ENCODE measurements around the gene RBM47. TPM values are rescaled to one million over a fixed set of nuclear protein-coding genes. Genes with fewer than 3 reads are reported as not detected.

Gene RBM47
- polyA plus RNA-seq, 1 donor from 2014 or later, result 1.7 TPM

- no peaks in the 10 kb centered on the region for H3K36me3 ChIP-seq (ENCODE audit: insufficient read depth, low read length)
- no peaks in the 10 kb centered on the region for H3K79me2 ChIP-seq (replicated peaks; ENCODE audit: insufficient read depth, low read length)
- no peaks in the 10 kb centered on the region for H3K27me3 ChIP-seq (ENCODE audit: insufficient read depth, low read depth, low read length)
- no peaks in the 10 kb centered on the region for H3K9me3 ChIP-seq (ENCODE audit: low read length)
- TF ChIP-seq POLR2AphosphoS5 (IDR thresholded peaks at IDR 0.05) (no peak), CTCF (IDR thresholded peaks at IDR 0.05; ENCODE audit: poor library complexity, severe bottlenecking) (no peak), RAD21 (conservative IDR thresholded peaks at IDR 0.05) (no peak), REST (IDR thresholded peaks at IDR 0.05; ENCODE audit: borderline replicate concordance) (no peak), EP300 (conservative IDR thresholded peaks at IDR 0.05; ENCODE audit: poor library complexity, severe bottlenecking) (no peak), EZH2 (IDR thresholded peaks at IDR 0.05; ENCODE audit: borderline replicate concordance, insufficient read depth, low read length, poor library complexity, severe bottlenecking) (no peak), SMC3 (conservative IDR thresholded peaks at IDR 0.05; ENCODE audit: poor library complexity) (no peak), MXI1 (conservative IDR thresholded peaks at IDR 0.05; ENCODE audit: poor library complexity, severe bottlenecking) (no peak), TAF1 (IDR thresholded peaks at IDR 0.05; ENCODE audit: low read depth) (no peak)
- H3K27ac ChIP-seq (ENCODE audit: low read length), result no peak overlapping the region
- H3K4me3 ChIP-seq (ENCODE audit: low read length), result no peak overlapping the region
- H3K9me2 ChIP-seq (ENCODE audit: insufficient read depth, low read length), result no peaks in the 10 kb centered on the region
- H3F3A ChIP-seq (ENCODE audit: insufficient read depth, low read length, poor library complexity, severe bottlenecking), result no peaks in the 10 kb centered on the region
- H4K20me1 ChIP-seq (ENCODE audit: insufficient read depth), result no peaks in the 10 kb centered on the region
- H3K9ac ChIP-seq (ENCODE audit: low read length), result no peak overlapping the region
- no peak overlapping the region for H3K4me2 ChIP-seq (ENCODE audit: low read length)
- H2AFZ ChIP-seq (ENCODE audit: low read depth, low read length), result no peak overlapping the region
Observed at GRCh38 chr4:40466789-40467188, 162.9 kb downstream of the RBM47 start.

GRCh38 chr4:40462326-40462725 lies 167.3 kb downstream of the RBM47 start:
- no peaks in the 10 kb centered on the region for H4K20me1 ChIP-seq (ENCODE audit: insufficient read depth)
- H3K27me3 ChIP-seq (ENCODE audit: insufficient read depth, low read depth, low read length), result no peaks in the 10 kb centered on the region
- no peak overlapping the region for H3K4me2 ChIP-seq (ENCODE audit: low read length)
- no peak for TF ChIP-seq REST (IDR thresholded peaks at IDR 0.05; ENCODE audit: borderline replicate concordance)
- TF ChIP-seq CTCF (IDR thresholded peaks at IDR 0.05; ENCODE audit: poor library complexity, severe bottlenecking), result no peak
- TF ChIP-seq TAF1 (IDR thresholded peaks at IDR 0.05; ENCODE audit: low read depth), result no peak
- no peak for TF ChIP-seq SMC3 (conservative IDR thresholded peaks at IDR 0.05; ENCODE audit: poor library complexity)
- no peak overlapping the region for H3K27ac ChIP-seq (ENCODE audit: low read length)
- H3K36me3 ChIP-seq (ENCODE audit: insufficient read depth, low read length), result no peaks in the 10 kb centered on the region
- no peak overlapping the region for H3K9ac ChIP-seq (ENCODE audit: low read length)
- no peaks in the 10 kb centered on the region for H3K9me3 ChIP-seq (ENCODE audit: low read length)
- H2AFZ ChIP-seq (ENCODE audit: low read depth, low read length), result no peak overlapping the region
- no peaks in the 10 kb centered on the region for H3K9me2 ChIP-seq (ENCODE audit: insufficient read depth, low read length)
- no peak overlapping the region for H3K4me3 ChIP-seq (ENCODE audit: low read length)
- no peaks in the 10 kb centered on the region for H3F3A ChIP-seq (ENCODE audit: insufficient read depth, low read length, poor library complexity, severe bottlenecking)
- no peaks in the 10 kb centered on the region for H3K79me2 ChIP-seq (replicated peaks; ENCODE audit: insufficient read depth, low read length)

Measured in neural cell (in vitro differentiated cells).